H9 (cell line): ENCODE results near the gene XRCC6. TPM values are rescaled to one million over a fixed set of nuclear protein-coding genes. Genes with fewer than 3 reads are reported as not detected.

Source experiments
- DNase-seq: peaks from one replicate; pipeline ENCODE4 v3.0.0-alpha.2; 2017
- H2AFZ ChIP-seq: one replicate; pipeline ENCODE4 v1.6.1; 2013; ENCODE audit warnings: mild to moderate bottlenecking, low read length, control low read depth, moderate library complexity
- H2AK5ac ChIP-seq: 2 replicates; pipeline ENCODE4 v1.6.1; 2013; ENCODE audit warnings: low read length, control low read depth, mixed read lengths; ENCODE audit not compliant: insufficient read length
- H2BK120ac ChIP-seq: one replicate; pipeline ENCODE4 v1.6.1; 2013; ENCODE audit warnings: low read depth, mild to moderate bottlenecking, low read length, control low read depth, inconsistent platforms; ENCODE audit not compliant: poor library complexity, severe bottlenecking
- H2BK12ac ChIP-seq: 2 replicates; pipeline ENCODE4 v1.6.1; 2013; ENCODE audit warnings: low read length, control low read depth, mixed read lengths, low read depth; ENCODE audit not compliant: insufficient read length
- H2BK15ac ChIP-seq: 2 replicates; pipeline ENCODE4 v1.6.1; 2013; ENCODE audit warnings: low read depth, low read length, control low read depth
- H2BK20ac ChIP-seq: one replicate; pipeline ENCODE4 v1.6.1; 2013; ENCODE audit warnings: low read depth, mild to moderate bottlenecking, low read length, control low read depth, inconsistent platforms; ENCODE audit not compliant: poor library complexity, severe bottlenecking
- H2BK5ac ChIP-seq: 2 replicates; pipeline ENCODE4 v1.6.1; 2013; ENCODE audit warnings: low read length, control low read depth, mixed read lengths; ENCODE audit not compliant: insufficient read length
- H3K14ac ChIP-seq: 2 replicates; pipeline ENCODE4 v1.6.1; 2013; ENCODE audit warnings: low read length, control low read depth; ENCODE audit not compliant: insufficient read depth
- H3K18ac ChIP-seq: 2 replicates; pipeline ENCODE4 v1.6.1; 2013; ENCODE audit warnings: low read depth, mild to moderate bottlenecking, mixed read lengths, low read length, control low read depth; ENCODE audit not compliant: insufficient read length
- H3K23ac ChIP-seq: 2 replicates; pipeline ENCODE4 v1.6.1; 2013; ENCODE audit warnings: low read length, control low read depth, mixed read lengths, low read depth; ENCODE audit not compliant: insufficient read length
- H3K23me2 ChIP-seq: 2 replicates; pipeline ENCODE4 v1.6.1; 2013; ENCODE audit warnings: low read depth, mild to moderate bottlenecking, mixed read lengths, low read length, control low read depth; ENCODE audit not compliant: insufficient read length, poor library complexity, severe bottlenecking
- H3K27ac ChIP-seq: 2 replicates; pipeline ENCODE4 v1.5.1; 2013; ENCODE audit warnings: low read length, control low read depth, mixed read lengths, low read depth; ENCODE audit not compliant: insufficient read length
- H3K27me3 ChIP-seq: 2 replicates; pipeline ENCODE4 v1.6.1; 2013; ENCODE audit warnings: low read length, control low read depth, inconsistent platforms; ENCODE audit not compliant: insufficient read depth
- H3K4ac ChIP-seq: 2 replicates; pipeline ENCODE4 v1.6.1; 2013; ENCODE audit warnings: low read depth, mild to moderate bottlenecking, control low read depth, inconsistent platforms, low read length, moderate library complexity
- H3K4me1 ChIP-seq: 2 replicates; pipeline ENCODE4 v1.6.1; 2013; ENCODE audit warnings: low read length, control low read depth, inconsistent platforms; ENCODE audit not compliant: insufficient read depth
- H3K4me2 ChIP-seq: 2 replicates; pipeline ENCODE4 v1.6.1; 2013; ENCODE audit warnings: low read length, control low read depth, mixed read lengths; ENCODE audit not compliant: insufficient read length, insufficient read depth
- H3K56ac ChIP-seq: 2 replicates; pipeline ENCODE4 v1.6.1; 2013; ENCODE audit warnings: low read depth, mild to moderate bottlenecking, mixed read lengths, low read length, control low read depth; ENCODE audit not compliant: insufficient read length
- H3K79me1 ChIP-seq: 2 replicates; pipeline ENCODE4 v1.6.1; 2013; ENCODE audit warnings: low read depth, mild to moderate bottlenecking, moderate library complexity, low read length, control low read depth, inconsistent platforms; ENCODE audit not compliant: insufficient read depth, poor library complexity, severe bottlenecking
- H3K79me2 ChIP-seq: 2 replicates; pipeline ENCODE4 v1.6.1; 2013; ENCODE audit warnings: low read length, control low read depth, inconsistent platforms; ENCODE audit not compliant: insufficient read depth
- H3K9ac ChIP-seq: 2 replicates; pipeline ENCODE4 v1.6.1; 2013; ENCODE audit warnings: low read length, control low read depth, mixed read lengths; ENCODE audit not compliant: insufficient read length; ENCODE audit errors: extremely low read depth
- H3K9me3 ChIP-seq: one replicate; pipeline ENCODE4 v1.6.1; 2013; ENCODE audit warnings: low read depth, low read length, inconsistent platforms; ENCODE audit not compliant: control insufficient read depth
- H3T11ph ChIP-seq: one replicate; pipeline ENCODE4 v1.6.1; 2013; ENCODE audit warnings: mild to moderate bottlenecking, low read length, control low read depth, inconsistent platforms
- H4K20me1 ChIP-seq: one replicate; pipeline ENCODE4 v1.6.1; 2013; ENCODE audit not compliant: control insufficient read depth, insufficient read length, insufficient read depth
- H4K5ac ChIP-seq: 2 replicates; pipeline ENCODE4 v1.6.1; 2013; ENCODE audit warnings: low read depth, mild to moderate bottlenecking, mixed read lengths, low read length, control low read depth; ENCODE audit not compliant: insufficient read length
- H4K8ac ChIP-seq: replicated peaks from 2 replicates; pipeline ENCODE4 v1.6.1; 2013; ENCODE audit warnings: low read length, control low read depth, mixed read lengths, low read depth; ENCODE audit not compliant: insufficient read length
- H4K91ac ChIP-seq: 2 replicates; pipeline ENCODE4 v1.6.1; 2013; ENCODE audit warnings: low read depth, mild to moderate bottlenecking, moderate library complexity, mixed read lengths, low read length, control low read depth; ENCODE audit not compliant: insufficient read length
- H3K27ac Mint-ChIP-seq, 3 experiments: 2 replicates in 2 of 3; 3 replicates in 1 of 3; pipeline ENCODE4 v1.8.0; 2020 to 2021; ENCODE audit warnings: mixed read lengths in 3 of 3, mild to moderate bottlenecking in 1 of 3, moderate library complexity in 1 of 3
- H3K27me3 Mint-ChIP-seq: 2 replicates; pipeline ENCODE4 v1.8.0; 2021; ENCODE audit warnings: low read depth, mild to moderate bottlenecking, moderate library complexity, mixed read lengths
- H3K36me3 Mint-ChIP-seq, 3 experiments: 2 replicates in 2 of 3; 3 replicates in 1 of 3; pipeline ENCODE4 v1.8.0; 2020 to 2021; ENCODE audit warnings: low read depth in 3 of 3, mixed read lengths in 3 of 3; ENCODE audit not compliant: insufficient read depth in 1 of 3
- H3K4me1 Mint-ChIP-seq, 2 experiments: 2 replicates each; pipeline ENCODE4 v1.8.0; 2020; ENCODE audit warnings: mixed read lengths in 2 of 2
- H3K4me3 Mint-ChIP-seq, 2 experiments: 2 replicates in 1 of 2; 3 replicates in 1 of 2; pipeline ENCODE4 v1.8.0; 2020 to 2021; ENCODE audit warnings: mild to moderate bottlenecking in 2 of 2, mixed read lengths in 2 of 2, moderate library complexity in 1 of 2
- H3K9me3 Mint-ChIP-seq, 2 experiments: 2 replicates in 1 of 2; 3 replicates in 1 of 2; pipeline ENCODE4 v1.8.0; 2020; ENCODE audit warnings: mild to moderate bottlenecking in 2 of 2, mixed read lengths in 2 of 2, moderate library complexity in 1 of 2
- CTCF ChIP-seq: fragments of 200-600 bp; sonication (generic); conservative IDR thresholded peaks from 3 replicates; pipeline ENCODE4 v1.8.0; 2021; ENCODE audit warnings: antibody characterized with exemption, mild to moderate bottlenecking
- WGBS: extraction: QIAGEN DNeasy Blood & Tissue Kit; methylation state at CpG from one replicate; pipeline ENCODE4 v1.1.7; 2013; ENCODE audit warnings: missing lambda C conversion rate, low lambda C conversion rate, mixed read lengths; ENCODE audit not compliant: insufficient read length; ENCODE audit errors: extremely low coverage; 5-methylcytosine and 5-hydroxymethylcytosine counted together
- total RNA-seq: library from RNA; stranded (reverse); gene quantifications from 2 replicates; pipeline ENCODE4 v1.2.1, GENCODE V29; 2021

XRCC6 gene
- total RNA-seq, 1 experiment from 2014 or later: 461 TPM

GRCh38 chr22:41575533-41575932, 45.6 kb upstream of the XRCC6 start:
- Histone ChIP-seq H3K27me3 (no peaks in the 10 kb centered on the region), H3K4me2 (no peak overlapping the region), H3K14ac (no peak overlapping the region; the same call in 1 of the 2 replicates), H3K18ac (no peak overlapping the region), H2BK20ac (no peak overlapping the region), H2BK12ac (no peak overlapping the region), H3K79me2 (no peaks in the 10 kb centered on the region), H3K23me2 (no peaks in the 10 kb centered on the region), H2AK5ac (no peak overlapping the region), H3K4ac (no peak overlapping the region), H4K91ac (no peak overlapping the region), H3K23ac (no peak overlapping the region), H3K4me1 (0 out of 2 replicates have a peak, but pooled peaks cover 2% of the 10 kb centered on the region), H4K8ac (no peak overlapping the region), H3K9ac (no peak overlapping the region), H4K20me1 (no peaks in the 10 kb centered on the region), H2BK120ac (no peak overlapping the region), H2AFZ (no peak overlapping the region), H3T11ph (no peak overlapping the region), H3K9me3 (no peaks in the 10 kb centered on the region), H3K79me1 (no peaks in the 10 kb centered on the region), H2BK15ac (no peak overlapping the region), H2BK5ac (no peak overlapping the region), H4K5ac (no peak overlapping the region), H3K27ac (no peak overlapping the region), H3K56ac (no peak overlapping the region)
- no peak for DNase-seq
- Mint-ChIP-seq H3K27me3 (no peaks in the 10 kb centered on the region; the same call in 1 of the 2 replicates), H3K36me3 (peaks cover 0 to 11% (median 4%) of the 10 kb centered on the region in 3 experiments; a peak in 4 of 7 replicates), H3K27ac (no peak overlapping the region), H3K4me3 (no peak overlapping the region), H3K4me1 (no peaks in the 10 kb centered on the region; a peak in 1 of 4 replicates), H3K9me3 (no peaks in the 10 kb centered on the region)
- TF ChIP-seq CTCF: no peak
- WGBS: no CpG with 5 or more reads among the region's 15 CpGs
